ENCODE data around the gene KIF6.

KIF6 gene

DNA sequence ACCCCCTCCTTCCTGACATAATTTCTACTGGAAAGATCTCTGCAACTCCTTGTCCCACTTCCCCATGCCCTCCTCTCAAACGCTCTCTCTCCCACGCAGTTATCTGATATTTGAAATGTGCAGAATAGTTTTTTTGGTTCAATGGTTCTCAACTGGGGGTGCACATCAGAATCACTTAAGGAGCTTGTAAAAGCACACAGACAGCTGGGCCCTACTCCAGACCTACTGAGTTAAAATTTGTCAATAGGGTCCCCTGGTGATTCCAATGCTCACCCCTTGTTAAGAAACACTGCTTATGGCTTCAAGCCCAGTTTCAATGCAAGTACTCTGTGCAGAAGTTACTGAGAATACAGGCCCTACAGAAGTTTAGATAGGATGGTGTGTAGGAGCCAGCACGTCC is 357.5 kb downstream of the KIF6 start:
- DNase-seq = no peak

- DNase-seq = no peak
Measured at GRCh38 chr6:39366931-39367618, 358.1 kb downstream of the KIF6 start.

GRCh38 chr6:39365281-39366074 is 359.7 kb downstream of the KIF6 start:
- no peak for DNase-seq

DNA sequence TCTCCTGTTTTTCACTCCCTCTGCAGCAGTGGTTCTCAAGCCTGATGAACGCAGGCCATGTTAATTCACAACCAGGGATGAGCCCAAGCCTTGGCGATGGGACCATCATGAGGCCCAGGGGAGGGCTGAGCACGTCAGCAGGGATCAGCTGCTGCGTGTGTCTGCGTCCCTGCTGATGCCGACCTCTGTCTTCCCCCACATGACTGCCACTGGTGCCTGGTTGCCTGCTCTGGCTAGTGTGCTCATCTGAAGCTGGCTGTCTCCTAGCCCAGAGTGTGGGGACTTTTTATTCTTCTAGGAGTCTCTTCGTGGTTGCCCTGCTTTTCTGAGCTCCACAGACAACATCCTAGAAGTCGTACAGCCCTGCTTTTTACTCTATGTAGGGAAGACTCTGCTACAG is 361.9 kb downstream of the KIF6 start:
- DNase-seq = no peak

GRCh38 chr6:39362487-39362865 is 362.7 kb downstream of the KIF6 start:
- DNase-seq = no peak

DNA sequence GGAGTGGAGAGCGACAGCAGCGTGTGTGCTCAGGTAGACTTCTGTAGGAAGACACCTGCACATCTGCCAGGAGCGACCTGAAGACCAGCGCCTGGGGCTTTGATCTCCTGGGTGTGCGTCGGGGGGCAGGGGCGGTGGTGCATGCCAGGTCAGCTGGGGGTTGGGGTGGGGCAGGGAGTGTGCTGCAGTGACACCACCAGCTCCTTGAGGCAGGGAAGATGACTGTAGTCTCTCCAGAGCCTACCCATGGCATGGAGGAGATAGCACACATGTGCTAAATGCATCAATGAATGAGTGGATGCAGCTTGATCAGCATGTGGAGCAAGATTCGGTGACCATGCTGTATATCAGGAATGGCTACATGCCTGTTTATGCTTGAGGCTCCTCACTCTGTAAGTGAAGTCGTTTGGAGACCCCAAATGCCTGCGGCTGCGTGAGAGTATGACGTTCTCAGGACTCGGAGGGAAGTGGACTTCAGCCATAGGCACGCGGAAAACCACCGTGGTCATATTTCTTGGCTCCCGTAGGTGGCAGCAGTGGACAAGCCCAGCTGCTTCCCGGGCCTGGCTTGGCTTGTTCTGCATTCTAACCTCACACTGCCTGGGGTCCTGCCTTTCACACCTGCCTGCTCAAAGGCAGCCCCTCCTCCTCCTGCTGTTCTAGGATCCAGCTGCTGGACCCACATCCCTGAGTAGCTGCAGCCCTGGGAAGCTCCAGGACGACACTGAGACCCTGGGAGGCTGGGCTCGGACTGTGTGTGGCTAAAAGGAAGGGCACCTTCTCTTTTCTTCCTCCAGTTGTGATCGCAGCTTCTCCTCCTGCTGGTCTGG is 363.3 kb downstream of the KIF6 start:
- peak; percentile 53 to 68 for DNase-seq

GRCh38 chr6:39360378-39360777 is 364.8 kb downstream of the KIF6 start:
- DNase-seq = no peak

GRCh38 chr6:39357998-39358686 is 367.1 kb downstream of the KIF6 start:
- DNase-seq = no peak

DNA sequence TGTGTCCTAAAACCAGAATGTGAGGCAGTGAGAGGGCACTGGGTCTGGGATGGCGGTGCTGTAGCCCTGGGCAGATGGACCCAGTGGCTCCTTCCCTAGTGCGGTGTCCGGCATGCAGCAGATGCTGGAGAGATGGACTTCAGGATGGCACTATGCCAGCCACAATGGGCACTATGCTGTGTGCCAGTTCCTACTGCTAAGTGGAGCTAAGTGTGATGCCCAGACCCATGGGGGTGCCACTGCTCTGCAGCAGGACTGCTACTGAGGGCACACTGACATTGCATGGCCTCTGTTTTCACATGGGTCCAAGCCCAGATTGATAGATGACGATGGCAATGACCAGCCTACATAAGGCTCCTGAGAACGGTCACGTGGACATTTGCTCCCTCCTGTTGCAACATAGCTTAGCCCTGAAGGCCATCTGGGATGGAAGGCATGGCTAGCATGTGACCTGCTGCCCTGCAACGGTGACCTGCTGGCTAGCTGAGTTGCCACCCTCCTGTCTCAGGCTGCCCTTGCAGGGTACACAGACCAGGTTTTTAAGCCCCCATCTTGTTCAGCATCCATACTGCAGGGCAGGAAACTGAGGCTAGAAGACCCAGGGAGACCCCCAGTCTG is 371.4 kb downstream of the KIF6 start:
- no peak for DNase-seq

GRCh38 chr6:39350723-39351505 is 374.3 kb downstream of the KIF6 start:
- DNase-seq = no peak

GRCh38 chr6:39348740-39349139 is 376.5 kb downstream of the KIF6 start:
- DNase-seq = no peak

GRCh38 chr6:39347906-39348585 is 377.2 kb downstream of the KIF6 start:
- peak; percentile 76 to 77 for DNase-seq

- no peak for DNase-seq
Measured at GRCh38 chr6:39347206-39347605, 378.0 kb downstream of the KIF6 start.

DNA sequence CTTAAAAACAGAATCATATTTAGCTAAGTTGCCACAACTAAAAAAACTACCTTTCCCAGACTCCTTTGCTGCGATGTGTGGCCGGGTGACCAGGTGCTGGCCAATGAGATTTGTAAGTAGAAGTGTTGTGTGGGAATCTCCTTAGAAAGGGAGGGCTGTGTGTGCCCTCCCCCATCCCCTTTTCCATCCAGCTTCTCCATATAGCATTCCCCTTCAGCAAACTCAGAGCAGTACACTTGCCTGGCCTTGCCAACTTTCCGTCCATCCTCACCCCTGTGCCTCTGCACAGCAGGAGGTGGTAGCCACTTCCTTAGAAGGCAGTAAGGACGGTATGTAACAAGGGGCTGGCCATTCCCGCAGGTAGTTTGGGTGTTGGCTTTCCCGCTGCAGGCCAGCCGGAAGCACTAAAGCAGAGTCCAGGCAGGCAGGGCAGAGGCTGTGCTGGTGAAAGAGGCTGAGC is 380.4 kb downstream of the KIF6 start:
- DNase-seq = no peak

- DNase-seq = no peak
Measured at GRCh38 chr6:39343396-39343870, 381.8 kb downstream of the KIF6 start.

DNA sequence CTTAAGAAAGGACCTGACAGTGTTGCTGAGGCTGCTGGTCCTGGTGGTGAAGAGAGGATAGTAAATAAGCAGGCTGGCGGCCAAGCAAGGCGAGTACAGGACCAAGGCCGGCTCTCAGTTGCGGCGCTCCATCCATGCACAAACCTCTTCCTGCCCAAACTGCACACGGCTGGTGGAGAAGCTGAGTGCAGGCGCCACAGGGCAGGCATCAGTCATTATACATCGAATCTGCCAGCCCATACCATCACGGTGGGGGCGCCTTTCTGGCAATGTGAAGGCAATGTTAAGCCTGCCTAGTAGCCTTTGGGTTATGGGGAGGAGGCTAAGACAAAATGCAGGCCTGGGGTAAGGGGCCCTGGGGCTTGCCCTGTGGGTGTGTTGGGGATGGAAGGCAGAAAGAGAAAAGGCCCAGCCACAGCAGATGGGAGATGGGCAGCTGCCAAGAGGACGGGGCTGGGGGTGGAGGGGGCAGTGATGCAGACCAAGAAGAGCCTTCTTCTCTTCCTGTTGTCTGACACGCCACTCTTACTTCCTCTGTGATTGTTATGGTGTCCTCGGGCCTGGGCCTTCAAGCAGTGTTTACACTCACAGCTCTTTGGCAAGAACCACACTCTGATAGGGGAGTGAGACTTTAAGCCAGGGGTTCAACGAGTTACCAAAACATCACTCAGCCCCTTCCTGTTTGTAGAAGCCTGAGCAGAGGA is 382.4 kb downstream of the KIF6 start:
- DNase-seq = no peak

DNA sequence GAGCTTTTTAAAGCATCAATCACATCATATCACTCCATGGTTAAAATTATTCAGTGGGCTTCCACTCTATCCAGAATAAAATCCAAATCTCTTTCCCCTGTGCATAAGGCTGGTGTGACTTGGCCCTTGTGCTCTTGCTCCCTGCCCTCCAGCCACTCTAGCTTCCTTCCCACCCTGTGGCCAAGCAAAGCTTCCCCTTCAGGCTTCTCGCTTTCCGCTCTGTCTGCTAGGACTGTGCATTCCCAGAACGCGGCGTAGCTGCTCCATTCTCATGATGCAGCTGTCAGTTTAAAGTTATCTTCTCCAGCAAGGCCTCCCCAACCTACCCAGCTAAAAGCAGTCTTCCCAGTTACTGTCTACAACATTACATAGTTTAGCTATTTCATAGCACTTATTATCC is 383.3 kb downstream of the KIF6 start:
- DNase-seq = no peak

DNA sequence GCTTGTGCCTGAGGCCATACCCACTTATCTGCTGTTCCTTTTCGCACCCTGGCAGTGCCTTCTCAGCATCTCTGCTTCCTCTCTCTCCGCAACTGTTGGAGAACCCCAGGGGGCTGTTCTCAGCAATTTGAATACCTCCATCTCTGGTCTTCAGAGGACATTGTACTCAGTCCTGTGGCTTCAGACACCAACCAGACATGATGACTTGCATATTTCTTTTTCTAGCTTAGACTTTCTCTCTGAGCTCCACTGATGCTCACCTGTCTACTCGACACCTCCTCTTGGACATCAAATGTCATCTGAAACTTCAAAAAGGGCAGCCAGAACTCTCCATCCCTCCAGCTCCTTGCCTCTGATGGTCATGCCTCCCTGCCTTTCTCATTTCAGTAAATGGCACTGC is 383.9 kb downstream of the KIF6 start:
- no peak for DNase-seq

GRCh38 chr6:39339868-39340550 is 385.2 kb downstream of the KIF6 start:
- no peak for DNase-seq
